Activated CD4-positive, alpha-beta T cell treated with anti-CD3 and anti-CD28 coated beads, Interleukin-2, amount 50 U/mL, for 24 hours (primary cell): ENCODE data around the gene CETN2.
"Not testable (repeated sequence)": the region's sequence is repeated elsewhere in the genome, so short reads cannot be mapped to it uniquely, and the experiment has no call there.

Experiments
- DNase-seq, 2 donors: peaks; one replicate each; pipeline ENCODE4 v3.0.0-alpha.2; 2020; ENCODE audit warnings: low read depth in 1 of 2, low spot score in 1 of 2

The CETN2 gene

GRCh38 chrX:152830312-152831305, at the start of gene CETN2, which contains the start of gene NSDHL:
Gene CETN2, minus strand, starts transcription at chrX:152830757. Its CDS starts 47 bp downstream, at chrX:152830710.
Gene NSDHL, plus strand, starts transcription at chrX:152831063. Its CDS starts 15,262 bp downstream, at chrX:152846325.
- peak; percentile 81 to 89 for DNase-seq

GRCh38 chrX:152878976-152879755, 48.6 kb upstream of the CETN2 start:
- no peak for DNase-seq

DNA sequence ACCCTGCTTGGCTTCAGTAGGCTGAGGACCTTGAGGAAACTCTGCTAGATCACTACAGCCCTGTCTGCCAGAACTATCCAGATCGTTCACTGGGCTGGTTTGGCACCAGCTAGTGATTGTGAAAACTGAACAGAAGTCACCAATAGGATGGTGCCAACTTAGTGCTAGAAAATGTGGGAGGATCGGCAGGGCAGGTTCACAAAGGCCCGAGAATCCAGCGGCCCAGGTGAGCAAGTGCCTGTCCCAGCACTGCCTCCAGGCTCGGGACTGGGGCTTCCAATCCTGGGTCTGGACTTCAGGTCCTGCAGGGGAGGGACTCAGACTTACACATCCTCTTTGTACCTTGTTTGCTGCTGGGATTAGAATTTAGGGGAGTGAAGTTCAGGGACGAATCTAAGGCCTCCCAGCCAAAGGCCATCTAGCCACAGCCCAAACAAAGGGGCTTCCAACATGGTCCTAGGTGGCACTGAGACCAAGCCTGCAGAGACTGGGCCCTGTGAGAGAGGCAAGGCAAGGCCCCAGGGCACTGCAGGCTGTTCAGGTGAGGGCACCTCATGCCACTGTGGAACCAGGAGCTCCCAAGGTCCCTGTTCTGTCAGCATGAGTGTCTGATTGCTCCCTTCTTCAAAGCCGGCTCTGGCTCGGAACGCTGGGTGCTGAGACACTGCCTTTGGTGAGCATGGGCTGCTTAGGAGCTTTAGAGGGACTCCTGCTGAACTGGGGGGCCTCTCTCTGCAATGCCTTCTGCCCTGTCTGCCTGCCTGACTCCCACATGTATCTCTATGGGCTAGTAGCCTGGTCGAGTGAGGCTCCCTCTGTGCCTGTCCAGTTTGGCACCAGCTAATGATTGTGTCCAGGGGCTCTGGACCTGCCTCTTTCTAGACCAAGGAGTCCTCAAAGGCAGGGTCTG, 46.6 kb upstream of the CETN2 start:
- DNase-seq, result no peak

DNA sequence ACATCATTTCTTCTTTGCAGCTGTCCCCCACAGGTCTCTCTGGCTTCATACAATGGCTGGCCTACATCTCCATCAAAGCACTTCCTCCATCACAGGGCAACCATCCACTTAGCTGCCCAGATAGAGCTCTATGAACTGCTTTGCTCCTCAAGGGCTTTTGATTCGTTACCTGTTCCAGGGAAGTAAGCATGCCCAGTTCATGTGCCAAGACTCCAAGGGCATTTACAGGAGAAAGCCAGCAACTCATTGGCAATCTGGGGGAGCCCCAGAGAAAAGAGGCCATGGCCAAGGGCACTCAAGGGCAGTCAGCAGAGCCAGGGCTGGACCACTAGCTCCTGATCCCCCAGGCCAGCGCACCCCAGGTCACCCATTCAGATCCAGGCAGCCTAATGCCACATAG, 42.8 kb upstream of the CETN2 start:
- no peak for DNase-seq

- no peak for DNase-seq
These were observed 42.0 kb upstream of the CETN2 start for GRCh38 chrX:152872522-152872921.

- no peak for DNase-seq
These were observed 40.7 kb upstream of the CETN2 start for GRCh38 chrX:152871260-152871659.

DNA sequence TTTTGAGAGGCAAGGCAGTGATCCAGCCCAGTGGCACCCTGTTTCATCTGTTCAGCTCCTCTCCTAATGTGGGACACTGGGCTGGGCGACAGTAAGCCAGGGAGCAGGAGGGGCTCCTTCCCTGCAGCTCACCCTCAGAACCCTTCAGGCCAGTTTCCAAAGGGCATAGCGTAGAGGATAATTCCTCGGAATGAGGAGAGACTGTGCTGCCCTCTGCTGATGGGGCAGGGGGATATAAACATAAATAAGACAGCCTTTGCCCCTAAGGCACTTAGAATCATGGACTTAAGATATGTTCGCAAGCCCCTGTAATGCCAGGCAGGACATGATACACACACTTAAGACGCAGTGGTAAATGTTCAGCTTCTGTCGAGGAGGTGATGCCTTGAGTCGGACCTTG, 39.4 kb upstream of the CETN2 start:
- DNase-seq, result no peak

- no peak for DNase-seq
These were observed 35.8 kb upstream of the CETN2 start for GRCh38 chrX:152866386-152866785.

DNA sequence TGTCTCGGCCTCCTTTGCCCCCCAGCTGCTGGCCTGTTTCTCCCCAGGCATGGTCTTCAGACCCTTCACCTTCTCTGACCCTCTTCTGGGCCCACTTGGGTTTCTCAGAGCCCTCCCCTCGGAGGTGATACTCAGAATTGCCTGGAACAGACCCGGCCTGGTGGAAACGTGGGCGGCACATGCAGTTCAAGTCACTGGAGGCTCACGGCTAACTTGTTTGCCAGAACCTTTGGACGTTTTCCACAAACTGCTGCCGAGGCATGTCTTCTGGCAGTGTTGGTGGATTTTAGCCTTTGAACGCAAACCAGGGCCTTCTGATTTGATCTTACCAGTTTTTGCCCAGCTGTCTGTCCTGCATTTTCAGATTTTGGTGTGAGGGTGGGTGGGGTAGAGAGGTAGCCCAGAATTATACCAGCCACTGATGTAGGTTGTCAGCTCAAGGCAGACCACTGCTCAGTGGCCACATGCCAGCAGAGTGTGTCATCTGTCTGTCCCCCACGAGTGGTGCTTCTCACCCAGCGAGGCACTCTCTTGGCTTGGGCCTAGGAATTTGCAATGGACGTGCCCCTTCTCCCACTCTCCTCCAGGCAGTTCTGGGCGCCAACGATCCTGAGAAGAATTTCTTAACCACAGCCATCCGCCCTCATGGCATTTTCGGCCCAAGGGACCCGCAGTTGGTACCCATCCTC, 34.8 kb upstream of the CETN2 start:
- DNase-seq, result no peak

GRCh38 chrX:152861826-152862225, 31.3 kb upstream of the CETN2 start:
- no peak for DNase-seq

DNA sequence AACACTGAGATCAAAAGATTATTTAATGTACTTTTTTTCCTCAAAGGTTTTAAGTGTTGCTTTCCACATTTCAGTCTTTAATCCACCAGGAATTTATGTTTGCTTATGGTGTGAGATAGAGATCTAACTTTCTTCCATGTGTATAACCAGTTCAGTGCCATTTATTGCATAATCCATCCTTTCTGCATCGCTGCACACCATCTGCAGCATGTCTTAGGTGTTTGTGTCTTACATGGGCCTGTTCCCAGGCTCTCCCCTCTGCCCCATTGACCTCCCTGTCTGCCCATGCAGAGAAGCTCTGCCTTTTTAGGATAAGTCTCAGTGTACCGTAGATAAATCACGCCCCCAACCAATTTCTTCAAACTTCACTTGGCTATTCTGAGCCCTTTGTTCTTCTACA, 30.6 kb upstream of the CETN2 start:
- no peak for DNase-seq

DNA sequence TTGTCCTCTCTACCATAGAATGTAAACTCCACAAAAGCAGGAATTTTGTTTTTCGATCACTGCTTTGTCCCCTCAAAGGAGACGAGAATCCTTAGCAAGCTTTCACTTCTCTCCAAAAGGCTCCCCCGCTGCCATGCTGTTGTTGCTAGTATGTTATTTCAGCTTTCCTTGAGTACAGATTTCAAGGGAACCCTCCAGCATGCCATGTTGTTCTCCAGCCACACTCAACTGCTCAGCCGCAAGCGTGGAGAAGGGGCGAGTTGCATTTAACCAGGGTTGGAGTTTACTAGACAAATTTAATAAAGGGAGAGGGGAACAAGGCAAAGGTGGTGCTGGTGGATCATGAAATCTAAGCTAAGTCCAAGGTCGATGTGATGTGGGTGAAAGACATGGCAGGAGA, 23.4 kb upstream of the CETN2 start:
- DNase-seq, result no peak

DNA sequence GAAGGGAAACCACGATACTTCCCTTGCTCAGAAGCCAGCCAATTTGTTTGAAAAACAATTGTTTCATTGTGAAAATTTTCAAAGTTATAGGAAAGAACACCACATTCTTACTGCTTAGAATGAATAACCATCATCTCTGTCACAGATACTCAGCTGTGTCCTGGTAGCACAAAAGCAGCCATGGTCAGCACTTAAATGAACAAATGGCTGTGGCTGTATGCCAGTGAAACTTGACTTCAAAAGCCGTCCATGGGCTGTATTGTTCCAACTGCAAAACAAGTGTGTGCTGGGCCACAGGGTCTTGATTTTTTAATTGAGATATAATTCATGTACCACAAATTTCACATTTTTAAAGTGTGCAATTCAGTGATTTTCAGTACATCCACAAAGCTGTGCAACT, 19.9 kb upstream of the CETN2 start:
- DNase-seq, result no peak

GRCh38 chrX:152847281-152847680, 16.7 kb upstream of the CETN2 start:
- DNase-seq, result no peak

- no peak for DNase-seq
These were observed 15.2 kb upstream of the CETN2 start for GRCh38 chrX:152845618-152846240.

DNA sequence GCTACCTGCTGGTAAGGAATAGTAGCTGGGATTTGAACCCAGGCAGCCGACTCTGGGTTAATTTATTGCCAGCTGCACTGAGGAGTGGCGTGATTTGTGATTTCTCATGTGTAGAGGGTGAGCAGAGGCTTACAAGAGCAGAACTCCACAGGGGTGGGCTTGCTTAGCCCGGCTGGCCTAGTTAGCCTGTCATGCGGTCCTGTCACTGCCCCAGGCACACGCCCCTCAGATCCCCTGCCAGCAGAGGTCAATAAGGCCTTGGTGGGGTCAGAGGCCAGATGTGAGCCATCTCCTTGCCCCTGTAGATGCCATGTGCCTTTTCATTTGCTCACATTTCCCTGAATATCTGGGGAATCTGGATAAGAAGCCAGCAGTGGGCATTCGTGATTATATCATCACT, 13.7 kb upstream of the CETN2 start:
- DNase-seq, result no peak

- no peak for DNase-seq
These were observed 13.3 kb upstream of the CETN2 start for GRCh38 chrX:152843852-152844251.

DNA sequence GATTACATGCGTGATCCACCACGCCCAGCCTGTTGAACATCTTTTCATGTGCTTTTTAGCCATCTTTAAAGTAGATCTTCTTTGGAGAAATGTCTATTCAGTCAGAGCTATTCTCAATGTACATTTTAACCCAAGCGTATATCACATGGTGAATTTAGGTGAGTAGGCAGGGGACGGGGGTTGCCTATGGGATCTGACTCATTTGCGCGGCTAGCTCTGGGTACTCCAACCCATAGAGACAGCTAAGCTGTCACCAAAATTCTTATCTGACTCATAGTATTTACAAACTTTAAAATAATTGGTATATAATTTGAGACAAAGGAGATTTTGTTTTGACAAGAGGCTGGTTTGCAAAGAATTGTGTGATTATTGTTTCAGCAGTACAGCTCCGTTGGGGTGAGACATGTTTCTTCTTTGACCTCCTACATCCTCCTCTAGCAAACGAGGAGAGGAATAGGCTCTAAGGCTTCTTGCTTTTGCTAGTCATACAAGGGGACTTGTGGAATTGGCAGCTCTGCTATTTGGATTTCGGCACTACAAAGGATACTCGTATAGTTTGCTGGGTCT, 12.3 kb upstream of the CETN2 start:
- no peak for DNase-seq

- not testable (repeated sequence) for DNase-seq
These were observed 4.9 kb upstream of the CETN2 start for GRCh38 chrX:152835470-152835869.

GRCh38 chrX:152833378-152833777, 2.8 kb upstream of the CETN2 start:
- no peak for DNase-seq
